B cell (primary cell): ENCODE measurements around the gene TYW5. TPM values are rescaled to one million over a fixed set of nuclear protein-coding genes. Genes with fewer than 3 reads are reported as not detected.

ENCODE experiments used
- ATAC-seq: fragments of 200-7000 bp; cut with Tn5 transposase; one replicate; pipeline ENCODE4 v1.10.0; 2021; ENCODE audit warnings: low read depth, mild to moderate bottlenecking, moderate number of reproducible peaks, moderate library complexity
- CTCF ChIA-PET: fragments of 350-600 bp; sonication (Branson Sonifier 250); formaldehyde crosslinking; loops from one replicate; lab custom pipeline; 2021; ENCODE audit warnings: antibody characterized with exemption, inconsistent platforms; lab: Charles Lee
- POLR2A ChIA-PET: fragments of 350-600 bp; sonication (Branson Sonifier 250); formaldehyde crosslinking; loops from one replicate; lab custom pipeline; 2021; ENCODE audit warnings: antibody characterized with exemption; lab: Charles Lee
- DNase-seq: peaks from one replicate; pipeline ENCODE4 v3.0.0; 2013
- H2AFZ ChIP-seq: 2 replicates; pipeline ENCODE4 v1.6.1; 2012; ENCODE audit warnings: mild to moderate bottlenecking, low read depth, low read length; ENCODE audit not compliant: insufficient read depth, poor library complexity, severe bottlenecking
- H3K27ac ChIP-seq, 2 donors: 1 replicate in 1 of 2; 2 replicates in 1 of 2; pipeline ENCODE4 v1.5.1; 2012 to 2013; ENCODE audit warnings: low read length in 2 of 2, mild to moderate bottlenecking in 2 of 2, moderate library complexity in 1 of 2
- H3K27me3 ChIP-seq, 4 experiments: fragments of 200-600 bp in 1 of 4; sonication (generic) in 1 of 4; replicated peaks in 1 of 4; 1 replicate in 2 of 4; 2 replicates in 2 of 4; pipeline versions ENCODE4 v1.6.1 to v1.7.0; 2013 to 2016; ENCODE audit warnings: low read length in 3 of 4, mild to moderate bottlenecking in 2 of 4, mixed read lengths in 1 of 4, moderate library complexity in 1 of 4; ENCODE audit not compliant: insufficient read depth in 4 of 4, control insufficient read depth in 3 of 4; ENCODE audit errors: control extremely low read depth in 1 of 4
- H3K36me3 ChIP-seq, 2 experiments: replicated peaks in 1 of 2; 1 replicate in 1 of 2; 2 replicates in 1 of 2; pipeline versions ENCODE4 v1.6.1 to v1.7.1; 2013; ENCODE audit warnings: low read length in 1 of 2; ENCODE audit not compliant: insufficient read depth in 2 of 2, control insufficient read depth in 1 of 2; ENCODE audit errors: control extremely low read depth in 1 of 2, extremely low read depth in 1 of 2
- H3K4me1 ChIP-seq, 2 donors: fragments of 200-600 bp in 1 of 2; sonication (generic) in 1 of 2; 1 replicate in 1 of 2; 2 replicates in 1 of 2; pipeline versions ENCODE4 v1.5.1 to v1.6.1; 2013 to 2017; ENCODE audit warnings: low read length in 2 of 2; ENCODE audit not compliant: control insufficient read depth in 2 of 2, insufficient read depth in 2 of 2
- H3K4me2 ChIP-seq: replicated peaks from 2 replicates; pipeline ENCODE3; 2012; ENCODE audit warnings: mild to moderate bottlenecking, low read depth, low read length; ENCODE audit not compliant: poor library complexity, severe bottlenecking
- H3K4me3 ChIP-seq, 5 experiments: fragments of 200-600 bp in 1 of 5; sonication (generic) in 1 of 5; 1 replicate in 3 of 5; 2 replicates in 2 of 5; pipeline versions ENCODE4 v1.5.1 to v1.7.0; 2011 to 2016; ENCODE audit warnings: low read length in 4 of 5, mild to moderate bottlenecking in 4 of 5, low read depth in 2 of 5, control low read depth in 1 of 5, moderate library complexity in 1 of 5; ENCODE audit not compliant: insufficient read depth in 1 of 5; ENCODE audit errors: control extremely low read depth in 1 of 5, extremely low read depth in 1 of 5
- H3K79me2 ChIP-seq: fragments of 200-600 bp; sonication (generic); one replicate; pipeline ENCODE4 v1.6.0; 2016; ENCODE audit warnings: low read length; ENCODE audit not compliant: control insufficient read depth, insufficient read depth
- H3K9ac ChIP-seq: fragments of 200-600 bp; sonication (generic); 2 replicates; pipeline ENCODE4 v1.6.1; 2017; ENCODE audit warnings: mild to moderate bottlenecking, low read length, moderate library complexity
- H3K9me3 ChIP-seq, 3 donors: one replicate each; pipeline versions ENCODE4 v1.6.1 to v1.7.1; 2013; ENCODE audit warnings: low read length in 2 of 3; ENCODE audit not compliant: control insufficient read depth in 2 of 3, insufficient read depth in 1 of 3; ENCODE audit errors: control extremely low read depth in 1 of 3
- H4K20me1 ChIP-seq: 2 replicates; pipeline ENCODE4 v1.6.0; 2012; ENCODE audit warnings: mild to moderate bottlenecking, low read length; ENCODE audit not compliant: insufficient read depth, control insufficient read depth, poor library complexity, severe bottlenecking
- H3K27ac Mint-ChIP-seq: one replicate; pipeline ENCODE4 v1.8.0; 2021; ENCODE audit warnings: mixed read lengths
- H3K27me3 Mint-ChIP-seq: one replicate; pipeline ENCODE4 v1.8.0; 2021; ENCODE audit warnings: mixed read lengths
- H3K4me1 Mint-ChIP-seq: one replicate; pipeline ENCODE4 v1.8.0; 2021; ENCODE audit warnings: mixed read lengths
- H3K4me3 Mint-ChIP-seq: one replicate; pipeline ENCODE4 v1.8.0; 2021; ENCODE audit warnings: mixed read lengths
- H3K9me3 Mint-ChIP-seq: one replicate; pipeline ENCODE4 v1.8.0; 2022; ENCODE audit warnings: mixed read lengths; ENCODE audit not compliant: insufficient read depth
- CTCF ChIP-seq: fragments of 200-600 bp; IDR thresholded peaks from one replicate; pipeline ENCODE4 v1.8.0; 2022; ENCODE audit warnings: antibody characterized with exemption, mild to moderate bottlenecking
- EZH2 ChIP-seq: IDR thresholded peaks from 2 replicates; pipeline ENCODE4 v1.6.1; 2012; ENCODE audit warnings: borderline replicate concordance, low read depth, mild to moderate bottlenecking, moderate library complexity, low read length; ENCODE audit not compliant: insufficient read depth, poor library complexity, severe bottlenecking
- WGBS: methylation state at CpG from one replicate; pipeline ENCODE4 v1.1.5; 2013; ENCODE audit warnings: missing lambda C conversion rate; ENCODE audit not compliant: insufficient coverage; 5-methylcytosine and 5-hydroxymethylcytosine counted together
- intact Hi-C: fragments of 100-400 bp; cut with micrococcal nuclease; formaldehyde crosslinking; loops from one replicate; pipeline ENCODE4 v1.10.0; 2022
- polyA plus RNA-seq: library from polyadenylated mRNA; depleted of rRNA; stranded (reverse); fragments of >200 nt; gene quantifications from 2 replicates; pipeline ENCODE4 v1.2.3, GENCODE V29; 2012
- total RNA-seq, 2 donors: library from RNA; stranded (reverse); fragments of 120-200 nt in 1 of 2; gene quantifications; 1 replicate in 1 of 2; 2 replicates in 1 of 2; pipeline versions ENCODE4 v1.2.3 to v1.2.4, GENCODE V29; 2013 to 2022

Gene TYW5
- total and polyA plus RNA-seq, 2 donors (not counting 1 experiment from before 2014, with no cell fraction given), result 4.5 to 15.0 TPM

GRCh38 chr2:199977984-199978415 is 22.7 kb upstream of the TYW5 start:
- no peak overlapping the region for H2AFZ ChIP-seq
- no peaks in the 10 kb centered on the region for H3K9me3 ChIP-seq
- no peak overlapping the region for H3K4me2 ChIP-seq
- H3K27ac Mint-ChIP-seq, result no peak overlapping the region
- H3K27me3 ChIP-seq, result peaks cover 0 to 2% (median 0%) of the 10 kb centered on the region in 4 experiments
- no peak for ATAC-seq
- no peak overlapping the region for H3K4me3 ChIP-seq
- CTCF ChIA-PET, result no interaction called here
- intact Hi-C loops, result no loop called here
- no peak for DNase-seq
- H3K4me3 Mint-ChIP-seq, result no peak overlapping the region
- H3K27ac ChIP-seq, result no peak overlapping the region
- TF ChIP-seq CTCF (no peak), EZH2 (no peak)
- H3K9me3 Mint-ChIP-seq, result peaks cover 3% of the 10 kb centered on the region
- peaks cover 0 to 4% of the 10 kb centered on the region in 2 experiments for H3K36me3 ChIP-seq
- H3K27me3 Mint-ChIP-seq, result no peaks in the 10 kb centered on the region
- no peaks in the 10 kb centered on the region for H3K4me1 ChIP-seq
- no peaks in the 10 kb centered on the region for H4K20me1 ChIP-seq
- no peaks in the 10 kb centered on the region for H3K79me2 ChIP-seq
- POLR2A ChIA-PET, result no interaction called here
- peaks cover 2% of the 10 kb centered on the region for H3K4me1 Mint-ChIP-seq
- H3K9ac ChIP-seq, result no peak overlapping the region

GRCh38 chr2:199975273-199975895 is 20.1 kb upstream of the TYW5 start:
- TF ChIP-seq CTCF (no peak), EZH2 (no peak)
- peaks cover 0 to 4% of the 10 kb centered on the region in 2 experiments for H3K36me3 ChIP-seq
- H4K20me1 ChIP-seq, result no peaks in the 10 kb centered on the region
- H3K27me3 Mint-ChIP-seq, result no peaks in the 10 kb centered on the region
- H3K9me3 ChIP-seq, result no peaks in the 10 kb centered on the region
- intact Hi-C loops, result no loop called here
- no peak for DNase-seq
- no peaks in the 10 kb centered on the region for H3K79me2 ChIP-seq
- no peak overlapping the region for H3K27ac ChIP-seq
- no peak overlapping the region for H3K27ac Mint-ChIP-seq
- H3K27me3 ChIP-seq, result peaks cover 0 to 2% (median 0%) of the 10 kb centered on the region in 4 experiments
- no peak overlapping the region for H3K4me3 Mint-ChIP-seq
- no peak for ATAC-seq
- H3K4me1 ChIP-seq, result no peaks in the 10 kb centered on the region
- no peak overlapping the region for H3K4me3 ChIP-seq
- H3K4me1 Mint-ChIP-seq, result peaks cover 2% of the 10 kb centered on the region
- ChIA-PET CTCF (interaction anchor here (0.9 to 1.4 kb wide), 4 partner anchors 502 to 508 kb away, joined by 3 to 4 read pairs (median 4); no protein-coding TSS in a partner anchor), POLR2A (no interaction called here)
- no peak overlapping the region for H3K9ac ChIP-seq
- 100% methylated on average over 2 of the region's 3 CpGs for WGBS
- no peak overlapping the region for H3K4me2 ChIP-seq
- H3K9me3 Mint-ChIP-seq, result peaks cover 3% of the 10 kb centered on the region
- no peak overlapping the region for H2AFZ ChIP-seq
